Renal pelvis (tissue), 4 donors: ENCODE measurements around the gene KCTD16. TPM values are rescaled to one million over a fixed set of nuclear protein-coding genes. Genes with fewer than 3 reads are reported as not detected.

ENCODE experiments used
- DNase-seq: peaks from one replicate; pipeline ENCODE4 v3.0.0-alpha.2; 2013
- polyA plus RNA-seq, 3 donors: library from polyadenylated mRNA; unstranded; fragments of 120-200 nt; gene quantifications; one replicate each; pipeline ENCODE4 v1.2.1, GENCODE V29; 2013; ENCODE audit not compliant: insufficient read length in 3 of 3

KCTD16 gene
- polyA plus RNA-seq, 3 donors = 2.3 to 2.8 (median 2.7) TPM

GRCh38 chr5:144531188-144531587 is 360.5 kb downstream of the KCTD16 start:
- no peak for DNase-seq

Other genes starting within 250 kb of the KCTD16 start
- gene YIPF5, start 214 bp upstream of the KCTD16 start, polyA plus RNA-seq = 10 to 100 TPM; 55.9 to 68.3 (median 56.5) TPM